Kidney epithelial cell (primary cell): ENCODE measurements around the gene CDK5RAP2. TPM values are rescaled to one million over a fixed set of nuclear protein-coding genes. Genes with fewer than 3 reads are reported as not detected.
"Not testable (repeated sequence)": the region's sequence is repeated elsewhere in the genome, so short reads cannot be mapped to it uniquely, and the experiment has no call there.

Experiments
- DNase-seq: peaks from one replicate; pipeline ENCODE4 v3.0.0-alpha.2; 2010; ENCODE audit warnings: low read depth
- H3K27me3 ChIP-seq: 2 replicates; pipeline ENCODE4 v1.6.0; 2011; ENCODE audit warnings: low read length; ENCODE audit not compliant: control insufficient read depth, insufficient read depth
- H3K36me3 ChIP-seq: 2 replicates; pipeline ENCODE4 v1.5.1; 2011; ENCODE audit warnings: low read length; ENCODE audit not compliant: control insufficient read depth, insufficient read depth
- H3K4me3 ChIP-seq: 2 replicates; pipeline ENCODE4 v1.5.1; 2011; ENCODE audit warnings: low read depth, mild to moderate bottlenecking, control low read depth, low read length
- total RNA-seq: library from RNA; depleted of rRNA; stranded (reverse); fragments of >200 nt; gene quantifications from 2 replicates; pipeline ENCODE4 v1.2.3, GENCODE V29; 2015
- TF ChIP-seq, protein P1 (sequence below): IDR thresholded peaks from 2 replicates; pipeline ENCODE4 v1.5.1; 2011; ENCODE audit warnings: mild to moderate bottlenecking, moderate library complexity, low read length, control low read depth, inconsistent platforms; ENCODE audit not compliant: insufficient read depth, poor library complexity, severe bottlenecking

CDK5RAP2 gene
- total RNA-seq, 1 donor from 2014 or later, result 41.9 TPM

DNA sequence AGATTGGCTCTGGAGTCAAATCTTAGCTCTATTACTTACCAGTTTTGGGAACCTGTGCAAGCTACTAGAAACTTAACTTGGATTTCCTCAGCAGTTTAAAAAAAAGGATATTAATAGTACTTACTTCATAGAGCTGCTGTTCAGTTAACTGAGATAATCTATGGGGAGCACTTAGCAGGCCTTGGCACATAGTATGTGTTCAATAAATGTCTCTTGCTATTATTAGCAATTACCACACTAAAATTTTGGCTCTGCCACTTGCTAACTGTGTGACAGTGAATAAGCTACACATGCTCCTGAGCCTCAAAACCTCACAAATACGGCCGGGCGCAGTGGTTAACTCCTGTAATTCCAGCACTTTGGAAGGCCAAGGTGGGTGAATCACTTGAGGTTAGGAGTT, 55.9 kb downstream of the CDK5RAP2 start:
- Histone ChIP-seq H3K4me3 (no peak overlapping the region), H3K36me3 (peaks cover 1% of the 10 kb centered on the region), H3K27me3 (no peaks in the 10 kb centered on the region)
- TF ChIP-seq, protein P1, sequence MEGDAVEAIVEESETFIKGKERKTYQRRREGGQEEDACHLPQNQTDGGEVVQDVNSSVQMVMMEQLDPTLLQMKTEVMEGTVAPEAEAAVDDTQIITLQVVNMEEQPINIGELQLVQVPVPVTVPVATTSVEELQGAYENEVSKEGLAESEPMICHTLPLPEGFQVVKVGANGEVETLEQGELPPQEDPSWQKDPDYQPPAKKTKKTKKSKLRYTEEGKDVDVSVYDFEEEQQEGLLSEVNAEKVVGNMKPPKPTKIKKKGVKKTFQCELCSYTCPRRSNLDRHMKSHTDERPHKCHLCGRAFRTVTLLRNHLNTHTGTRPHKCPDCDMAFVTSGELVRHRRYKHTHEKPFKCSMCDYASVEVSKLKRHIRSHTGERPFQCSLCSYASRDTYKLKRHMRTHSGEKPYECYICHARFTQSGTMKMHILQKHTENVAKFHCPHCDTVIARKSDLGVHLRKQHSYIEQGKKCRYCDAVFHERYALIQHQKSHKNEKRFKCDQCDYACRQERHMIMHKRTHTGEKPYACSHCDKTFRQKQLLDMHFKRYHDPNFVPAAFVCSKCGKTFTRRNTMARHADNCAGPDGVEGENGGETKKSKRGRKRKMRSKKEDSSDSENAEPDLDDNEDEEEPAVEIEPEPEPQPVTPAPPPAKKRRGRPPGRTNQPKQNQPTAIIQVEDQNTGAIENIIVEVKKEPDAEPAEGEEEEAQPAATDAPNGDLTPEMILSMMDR, result no peak
- DNase-seq, result no peak

DNA sequence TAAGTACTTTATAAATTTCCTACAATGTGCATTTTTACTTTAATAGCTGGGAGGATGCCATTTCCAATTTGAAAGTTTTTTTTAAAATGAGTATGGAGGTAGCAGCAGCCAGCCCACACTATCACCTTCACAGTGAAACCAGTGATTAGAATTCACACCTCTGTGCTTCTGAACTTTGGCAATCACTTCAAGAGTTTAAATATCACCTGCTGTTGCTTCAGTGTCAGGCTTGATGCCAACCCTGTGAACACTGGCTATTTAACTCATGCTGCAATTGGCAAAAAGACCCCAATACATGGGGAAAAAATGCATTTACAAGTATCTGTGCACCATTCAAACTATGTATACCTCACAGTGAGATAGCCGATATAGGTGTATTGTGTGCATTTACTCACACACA, 57.4 kb downstream of the CDK5RAP2 start:
- TF ChIP-seq, protein P1, result no peak
- no peaks in the 10 kb centered on the region for H3K36me3 ChIP-seq
- no peak for DNase-seq
- no peak overlapping the region for H3K4me3 ChIP-seq
- no peaks in the 10 kb centered on the region for H3K27me3 ChIP-seq

DNA sequence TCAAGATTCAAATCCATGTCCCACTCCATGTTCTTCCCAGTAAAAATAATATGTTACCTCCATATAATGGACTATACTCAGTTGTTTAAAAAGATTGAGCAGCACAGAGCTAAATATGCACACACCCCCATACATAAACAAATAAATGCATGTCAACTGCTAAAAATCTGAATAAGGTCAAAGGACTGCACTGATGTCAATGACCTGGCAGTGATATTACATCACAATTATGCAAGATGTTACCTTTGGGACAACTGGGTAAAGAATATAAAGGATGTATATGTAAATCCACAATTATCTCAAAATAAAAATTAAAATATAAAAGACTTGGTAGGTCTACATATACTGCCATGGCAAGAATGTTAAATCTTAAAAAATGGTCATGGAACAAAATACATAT, 57.9 kb downstream of the CDK5RAP2 start:
- Histone ChIP-seq H3K27me3 (no peaks in the 10 kb centered on the region), H3K4me3 (no peak overlapping the region), H3K36me3 (no peaks in the 10 kb centered on the region)
- TF ChIP-seq, protein P1, result no peak
- no peak for DNase-seq

DNA sequence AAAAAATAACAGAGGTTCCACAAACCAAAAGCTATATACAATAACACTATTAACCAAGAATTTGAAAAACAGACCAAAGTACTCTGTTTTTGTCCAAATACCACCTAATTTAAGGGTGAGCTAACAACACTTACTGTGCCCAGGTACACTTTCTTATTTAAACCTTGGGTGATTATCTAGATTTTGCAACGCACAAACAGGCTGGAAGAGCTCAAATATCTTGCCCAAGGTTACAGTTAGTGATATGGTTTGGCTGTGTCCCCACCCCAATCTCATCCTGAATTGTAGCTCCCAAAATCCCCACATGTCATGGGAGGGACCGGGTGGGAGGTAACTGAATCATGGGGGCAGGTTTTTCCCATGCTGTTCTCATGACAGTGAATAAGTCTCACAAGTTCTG, 58.9 kb downstream of the CDK5RAP2 start:
- DNase-seq, result no peak

GRCh38 chr9:120515996-120516395, 64.0 kb downstream of the CDK5RAP2 start:
- H3K27me3 ChIP-seq, DNase-seq, H3K4me3 ChIP-seq, H3K36me3 ChIP-seq: not testable (repeated sequence)

More for the DNA sequence above, 58.9 kb downstream of the CDK5RAP2 start:
- TF ChIP-seq, protein P1, result no peak
- no peaks in the 10 kb centered on the region for H3K36me3 ChIP-seq
- H3K27me3 ChIP-seq, result no peaks in the 10 kb centered on the region
- H3K4me3 ChIP-seq, result no peak overlapping the region

GRCh38 chr9:120515481-120515880, 64.5 kb downstream of the CDK5RAP2 start:
- H3K27me3 ChIP-seq, H3K4me3 ChIP-seq, DNase-seq, H3K36me3 ChIP-seq: not testable (repeated sequence)

- Histone ChIP-seq H3K27me3 (no peaks in the 10 kb centered on the region), H3K4me3 (no peak overlapping the region), H3K36me3 (peaks cover 1% of the 10 kb centered on the region)
- TF ChIP-seq, protein P1, result no peak
- no peak for DNase-seq
Measured at GRCh38 chr9:120514405-120514804, 65.6 kb downstream of the CDK5RAP2 start.
